ENCODE measurements around the gene NOP56. TPM values are rescaled to one million over a fixed set of nuclear protein-coding genes. Genes with fewer than 3 reads are reported as not detected.
"Not testable (repeated sequence)": the region's sequence is repeated elsewhere in the genome, so short reads cannot be mapped to it uniquely, and the experiment has no call there.

The NOP56 gene
- total and polyA plus RNA-seq, 4 donors, result 34.2 to 63.7 (median 46.5) TPM

DNA sequence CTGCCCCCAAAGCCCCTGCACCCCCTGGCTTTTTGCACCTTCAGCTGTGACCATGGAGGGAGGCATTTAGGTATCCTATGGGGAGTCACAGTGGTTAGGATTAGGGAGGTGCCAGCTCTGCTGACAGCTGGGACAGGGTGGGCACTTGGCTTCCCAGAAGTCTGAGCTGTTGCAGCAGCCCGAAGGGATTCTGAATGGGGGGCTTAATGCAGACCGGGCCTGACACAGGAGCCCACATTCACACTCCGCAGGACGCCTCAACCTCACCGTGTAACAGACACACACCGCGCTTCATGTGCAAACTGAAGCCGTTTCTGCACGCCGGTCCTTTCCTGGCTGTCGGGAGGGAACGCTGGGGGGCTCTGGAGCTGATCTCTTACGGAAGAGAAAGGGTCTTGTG is 42.1 kb downstream of the NOP56 start:
- 48% methylated on average over 13 of the region's 13 CpGs for WGBS
- H3K4me3 ChIP-seq (ENCODE audit: low read depth in 1 of 3, low read length in 3 of 3), result no peak overlapping the region
- H3K4me1 ChIP-seq (ENCODE audit: control insufficient read depth in 4 of 4, insufficient read depth in 4 of 4, low read length in 3 of 4), result peaks cover 4 to 7% (median 6%) of the 10 kb centered on the region in 4 donors
- TF ChIP-seq SP1 (IDR thresholded peaks at IDR 0.05), result no peak
- TF ChIP-seq JUND (IDR thresholded peaks at IDR 0.05), result no peak
- TF ChIP-seq HNF4G (IDR thresholded peaks at IDR 0.05), result no peak
- TF ChIP-seq GABPA (IDR thresholded peaks at IDR 0.05 in 1 of 2, conservative IDR thresholded peaks at IDR 0.05 in 1 of 2), result no peak
- TF ChIP-seq HNF4A (conservative IDR thresholded peaks at IDR 0.05), result no peak
- no peak for TF ChIP-seq RAD21 (IDR thresholded peaks at IDR 0.05)
- H3K36me3 ChIP-seq (ENCODE audit: control insufficient read depth in 4 of 4, insufficient read depth in 3 of 4, low read depth in 1 of 4, low read length in 3 of 4), result no peaks in the 10 kb centered on the region
- no peak overlapping the region for H3K27ac ChIP-seq (ENCODE audit: low read depth in 1 of 2, low read length in 2 of 2)
- no peaks in the 10 kb centered on the region for H3K9me3 ChIP-seq (ENCODE audit: control insufficient read depth in 4 of 4, low read length in 3 of 4)
- peaks cover 0 to 11% (median 0%) of the 10 kb centered on the region in 4 donors for H3K27me3 ChIP-seq (ENCODE audit: control insufficient read depth in 4 of 4, insufficient read depth in 4 of 4, low read length in 3 of 4)
- no peak overlapping the region for H3K9ac ChIP-seq (ENCODE audit: low read depth in 1 of 2, low read length in 2 of 2)
- DNase-seq (ENCODE audit: low spot score), result no peak

DNA sequence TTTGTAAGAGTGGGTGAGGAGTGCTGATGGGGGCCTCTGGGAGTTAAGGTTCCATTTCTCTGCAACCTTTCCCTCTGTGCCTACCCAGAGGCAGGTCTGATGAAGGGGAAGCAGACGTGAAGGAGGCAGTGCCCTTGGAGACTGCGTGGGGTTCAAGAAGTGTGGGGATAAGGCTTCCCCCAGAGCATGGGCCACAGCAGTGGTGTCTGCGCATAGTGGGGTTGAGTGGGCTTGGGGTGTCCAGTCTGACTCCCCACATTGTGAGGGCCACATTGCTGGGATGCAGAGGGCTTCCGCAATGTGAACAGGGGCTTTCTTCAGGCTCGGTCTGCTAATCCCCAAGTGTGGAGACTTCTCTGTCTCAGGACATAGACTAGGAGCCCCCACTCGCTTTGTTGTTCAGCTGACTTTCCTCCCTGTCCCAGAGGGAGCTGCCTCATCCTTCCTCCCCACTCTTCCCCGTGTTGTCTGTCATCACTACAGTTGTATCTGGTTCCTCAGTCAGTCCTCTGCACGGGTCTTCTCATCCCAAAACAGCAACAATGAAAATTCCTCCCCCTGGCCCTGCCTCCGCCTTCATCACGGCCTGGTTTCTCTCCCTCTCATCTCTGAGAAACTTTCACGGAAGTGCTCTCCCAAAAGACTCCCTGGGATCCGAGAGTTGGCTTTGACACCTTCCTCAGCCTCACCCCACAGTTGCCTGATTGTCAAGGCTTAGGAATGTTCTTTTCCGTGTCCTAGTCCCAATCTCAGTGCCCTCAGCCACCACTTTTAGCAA is 43.0 kb downstream of the NOP56 start:
- peaks cover 4 to 7% (median 6%) of the 10 kb centered on the region in 4 donors for H3K4me1 ChIP-seq (ENCODE audit: control insufficient read depth in 4 of 4, insufficient read depth in 4 of 4, low read length in 3 of 4)
- no peak overlapping the region for H3K27ac ChIP-seq (ENCODE audit: low read depth in 1 of 2, low read length in 2 of 2)
- no peak overlapping the region for H3K4me3 ChIP-seq (ENCODE audit: low read depth in 1 of 3, low read length in 3 of 3)
- no peaks in the 10 kb centered on the region for H3K36me3 ChIP-seq (ENCODE audit: control insufficient read depth in 4 of 4, insufficient read depth in 3 of 4, low read depth in 1 of 4, low read length in 3 of 4)
- no peaks in the 10 kb centered on the region for H3K9me3 ChIP-seq (ENCODE audit: control insufficient read depth in 4 of 4, low read length in 3 of 4)
- peaks cover 0 to 14% (median 0%) of the 10 kb centered on the region in 4 donors for H3K27me3 ChIP-seq (ENCODE audit: control insufficient read depth in 4 of 4, insufficient read depth in 4 of 4, low read length in 3 of 4)
- H3K9ac ChIP-seq (ENCODE audit: low read depth in 1 of 2, low read length in 2 of 2), result no peak overlapping the region
- WGBS, result 67% methylated on average over 13 of the region's 13 CpGs
- no peak for DNase-seq (ENCODE audit: low spot score)
- TF ChIP-seq, protein P1, sequence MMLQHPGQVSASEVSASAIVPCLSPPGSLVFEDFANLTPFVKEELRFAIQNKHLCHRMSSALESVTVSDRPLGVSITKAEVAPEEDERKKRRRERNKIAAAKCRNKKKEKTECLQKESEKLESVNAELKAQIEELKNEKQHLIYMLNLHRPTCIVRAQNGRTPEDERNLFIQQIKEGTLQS (IDR thresholded peaks at IDR 0.05), result no peak
- TF ChIP-seq, protein P2, sequence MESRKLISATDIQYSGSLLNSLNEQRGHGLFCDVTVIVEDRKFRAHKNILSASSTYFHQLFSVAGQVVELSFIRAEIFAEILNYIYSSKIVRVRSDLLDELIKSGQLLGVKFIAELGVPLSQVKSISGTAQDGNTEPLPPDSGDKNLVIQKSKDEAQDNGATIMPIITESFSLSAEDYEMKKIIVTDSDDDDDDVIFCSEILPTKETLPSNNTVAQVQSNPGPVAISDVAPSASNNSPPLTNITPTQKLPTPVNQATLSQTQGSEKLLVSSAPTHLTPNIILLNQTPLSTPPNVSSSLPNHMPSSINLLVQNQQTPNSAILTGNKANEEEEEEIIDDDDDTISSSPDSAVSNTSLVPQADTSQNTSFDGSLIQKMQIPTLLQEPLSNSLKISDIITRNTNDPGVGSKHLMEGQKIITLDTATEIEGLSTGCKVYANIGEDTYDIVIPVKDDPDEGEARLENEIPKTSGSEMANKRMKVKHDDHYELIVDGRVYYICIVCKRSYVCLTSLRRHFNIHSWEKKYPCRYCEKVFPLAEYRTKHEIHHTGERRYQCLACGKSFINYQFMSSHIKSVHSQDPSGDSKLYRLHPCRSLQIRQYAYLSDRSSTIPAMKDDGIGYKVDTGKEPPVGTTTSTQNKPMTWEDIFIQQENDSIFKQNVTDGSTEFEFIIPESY (IDR thresholded peaks at IDR 0.05), result no peak
- TF ChIP-seq TAF1 (conservative IDR thresholded peaks at IDR 0.05) (no peak), JUND (IDR thresholded peaks at IDR 0.05) (no peak), NR2F2 (IDR thresholded peaks at IDR 0.05) (no peak)
- TF ChIP-seq, protein P3, sequence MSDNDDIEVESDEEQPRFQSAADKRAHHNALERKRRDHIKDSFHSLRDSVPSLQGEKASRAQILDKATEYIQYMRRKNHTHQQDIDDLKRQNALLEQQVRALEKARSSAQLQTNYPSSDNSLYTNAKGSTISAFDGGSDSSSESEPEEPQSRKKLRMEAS (IDR thresholded peaks at IDR 0.05), result no peak

DNA sequence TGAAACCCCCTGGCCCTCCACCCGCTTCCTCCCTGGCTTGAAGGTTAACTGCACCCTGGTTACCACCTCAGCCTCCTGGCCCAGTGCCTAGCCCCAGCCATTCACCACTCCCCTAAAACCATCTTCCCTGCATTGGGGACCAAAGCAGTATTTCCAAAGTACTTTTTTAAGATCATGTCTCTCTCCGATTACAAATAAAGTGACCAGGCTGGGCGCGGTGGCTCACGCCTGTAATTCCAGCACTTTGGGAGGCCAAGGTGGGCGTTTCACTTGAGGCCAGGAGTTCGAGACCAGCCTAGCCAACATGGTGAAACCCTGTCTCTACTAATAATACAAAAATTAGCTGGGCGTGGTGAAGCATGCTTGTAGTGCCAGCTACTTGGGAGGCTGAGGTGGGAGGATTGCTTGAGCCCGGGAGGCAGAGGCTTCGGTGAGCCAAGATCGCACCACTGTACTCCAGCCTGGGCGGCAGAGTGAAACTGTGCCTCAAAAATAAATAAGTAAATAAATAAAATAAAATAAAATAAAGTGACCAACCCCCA is 43.6 kb downstream of the NOP56 start:
- not testable (repeated sequence) for H3K4me1 ChIP-seq (ENCODE audit: control insufficient read depth in 4 of 4, insufficient read depth in 4 of 4, low read length in 3 of 4); H3K9me3 ChIP-seq (ENCODE audit: control insufficient read depth in 4 of 4, low read length in 3 of 4); H3K27ac ChIP-seq (ENCODE audit: low read depth in 1 of 2, low read length in 2 of 2); H3K9ac ChIP-seq (ENCODE audit: low read depth in 1 of 2, low read length in 2 of 2); H3K4me3 ChIP-seq (ENCODE audit: low read depth in 1 of 3, low read length in 3 of 3); DNase-seq (ENCODE audit: low spot score); H3K36me3 ChIP-seq (ENCODE audit: control insufficient read depth in 4 of 4, insufficient read depth in 3 of 4, low read depth in 1 of 4, low read length in 3 of 4)
- H3K27me3 ChIP-seq (ENCODE audit: control insufficient read depth in 4 of 4, insufficient read depth in 4 of 4, low read length in 3 of 4), result peaks cover 0 to 11% (median 0%) of the 10 kb centered on the region in 4 donors
- WGBS, result 92% methylated on average over 12 of the region's 12 CpGs
